GM19372 (cell line): ENCODE measurements around the gene TP53INP2.
"Not testable (repeated sequence)": the region's sequence is repeated elsewhere in the genome, so short reads cannot be mapped to it uniquely, and the experiment has no call there.

Source experiments
- ATAC-seq: cut with Tn5 transposase; IDR thresholded peaks from one replicate; pipeline ENCODE4 v1.9.1; 2021; ENCODE audit warnings: mild to moderate bottlenecking, low read depth, moderate library complexity; ENCODE audit not compliant: unreplicated experiment

TP53INP2 gene

DNA sequence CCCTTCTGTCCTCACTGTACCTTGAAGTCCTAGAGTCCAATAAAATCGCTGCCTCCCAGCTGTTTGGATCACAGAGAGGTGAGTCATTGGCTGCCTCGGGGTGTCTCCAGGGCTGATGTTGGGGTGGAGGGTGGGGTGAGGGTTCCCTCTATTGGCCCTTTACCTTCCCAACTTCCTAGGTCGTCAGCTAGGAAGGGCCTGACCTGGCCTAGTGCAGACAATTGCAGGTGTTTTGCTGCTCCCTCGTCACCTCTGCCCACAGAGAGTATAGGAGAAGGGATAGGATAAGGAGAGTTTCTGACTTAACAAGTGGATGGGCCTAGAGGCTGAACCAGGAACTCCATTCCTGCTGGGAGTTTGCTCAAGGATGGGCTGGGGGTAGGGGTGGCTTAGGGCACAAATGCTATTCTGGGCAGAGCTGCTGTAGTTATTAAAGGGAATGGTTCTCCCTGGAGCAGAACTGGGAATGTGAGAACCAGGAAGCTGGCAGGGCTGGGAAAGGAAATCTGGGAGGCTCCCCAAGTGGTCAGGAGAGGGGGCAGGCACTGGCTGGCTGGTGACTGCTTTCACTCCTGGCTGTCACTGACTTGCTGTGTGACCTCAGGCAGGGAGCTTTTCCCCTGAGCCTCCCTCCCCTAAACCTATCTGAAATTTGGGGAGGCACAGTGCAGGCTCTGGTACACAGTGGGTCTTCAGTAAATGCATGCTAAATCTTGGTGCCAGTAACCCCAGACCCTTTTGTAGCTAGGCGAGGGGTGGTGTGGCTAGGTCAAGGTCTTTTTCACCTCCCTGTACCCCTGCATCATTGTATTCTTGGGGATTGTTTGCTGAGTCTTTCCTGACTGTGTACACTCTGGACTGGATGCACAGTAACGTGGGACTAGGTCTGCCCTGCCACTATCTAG, 1.5 kb downstream of the TP53INP2 start:
- no peak for ATAC-seq

DNA sequence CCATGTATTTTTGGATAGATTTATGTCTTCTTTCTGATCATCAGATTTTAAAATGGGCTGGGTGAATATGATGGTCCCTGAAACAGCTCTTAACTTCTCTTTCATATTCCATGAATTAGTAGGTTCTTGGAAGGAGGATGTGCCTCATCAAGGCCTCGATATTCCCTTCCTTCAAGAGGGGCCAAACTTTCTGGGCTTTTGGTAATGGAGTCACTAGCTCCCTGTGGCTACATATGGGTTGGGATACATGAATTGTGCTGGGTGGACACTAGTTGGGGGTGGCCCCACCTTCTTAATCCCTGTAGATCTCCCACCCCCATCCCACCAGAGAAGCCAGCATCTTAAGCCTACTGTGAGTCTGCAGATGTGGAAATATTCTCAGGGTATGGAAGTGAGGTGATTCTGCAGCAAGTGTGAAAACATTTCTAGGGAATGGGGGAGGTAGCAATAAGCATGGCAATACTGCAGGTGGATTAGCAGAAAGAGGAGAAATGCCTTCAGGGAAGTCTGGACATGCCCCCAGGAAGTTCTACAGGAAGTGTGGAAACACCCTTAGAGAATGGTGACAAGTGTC, 2.2 kb downstream of the TP53INP2 start:
- ATAC-seq = no peak

DNA sequence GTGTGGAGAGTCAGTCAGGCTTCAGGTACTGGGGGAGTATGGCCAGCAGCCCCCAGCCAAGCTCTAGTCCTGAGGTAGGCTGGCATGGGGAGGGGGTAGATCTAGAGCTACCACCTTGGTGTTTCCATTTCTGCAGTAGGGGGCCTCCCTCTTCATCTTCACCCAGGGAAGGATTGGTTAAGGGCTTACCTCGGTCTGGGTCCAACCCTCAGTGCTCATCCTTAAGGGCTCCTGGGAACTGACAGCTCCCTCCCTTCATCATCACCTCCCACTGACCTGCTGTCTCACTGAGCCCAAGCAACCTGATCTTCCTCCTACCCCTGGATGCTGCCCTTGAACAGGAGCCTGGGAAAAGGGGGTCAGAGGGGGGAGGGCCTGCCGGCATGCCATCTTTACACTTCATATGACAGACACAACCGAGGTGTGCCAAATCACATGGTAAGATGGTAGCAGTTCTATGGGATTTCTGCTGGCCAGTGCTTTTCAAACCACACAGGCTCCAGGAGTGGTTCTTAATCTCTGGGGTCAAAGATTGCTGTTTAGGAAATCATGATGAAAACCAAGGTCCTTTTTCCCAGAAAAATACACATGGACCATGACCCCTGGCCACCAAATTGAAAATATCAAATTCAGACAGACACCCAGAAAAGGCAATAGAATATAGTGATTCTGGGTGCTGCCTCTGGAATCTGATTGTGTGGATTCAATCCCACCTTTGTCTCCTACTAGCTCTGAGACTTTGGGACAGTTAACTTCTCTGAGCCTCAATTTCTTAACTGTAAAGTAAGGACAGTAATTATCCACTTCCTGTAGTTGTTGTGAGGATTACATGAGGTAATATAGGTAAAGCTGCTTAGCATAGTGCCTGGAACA, 3.0 kb downstream of the TP53INP2 start:
- ATAC-seq = no peak

DNA sequence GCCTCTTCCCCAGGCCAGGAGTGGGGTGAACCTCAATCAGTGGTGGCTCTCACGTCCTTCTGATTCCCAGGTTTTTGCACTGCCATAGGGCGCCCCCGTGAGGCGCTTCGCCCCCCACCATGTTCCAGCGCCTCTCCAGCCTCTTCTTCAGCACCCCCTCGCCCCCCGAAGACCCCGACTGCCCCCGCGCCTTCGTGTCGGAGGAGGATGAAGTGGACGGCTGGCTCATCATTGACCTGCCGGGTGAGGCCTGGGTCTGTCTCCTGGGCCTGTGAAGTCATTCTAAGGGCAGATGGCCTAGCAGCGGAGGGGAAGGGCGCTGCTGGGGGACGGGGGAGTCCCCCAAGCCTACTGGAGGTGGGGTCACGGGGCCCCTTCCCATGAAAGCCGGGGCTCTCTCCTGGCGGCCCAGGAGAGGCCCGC, 4.5 kb downstream of the TP53INP2 start:
- peak; percentile 9 for ATAC-seq

DNA sequence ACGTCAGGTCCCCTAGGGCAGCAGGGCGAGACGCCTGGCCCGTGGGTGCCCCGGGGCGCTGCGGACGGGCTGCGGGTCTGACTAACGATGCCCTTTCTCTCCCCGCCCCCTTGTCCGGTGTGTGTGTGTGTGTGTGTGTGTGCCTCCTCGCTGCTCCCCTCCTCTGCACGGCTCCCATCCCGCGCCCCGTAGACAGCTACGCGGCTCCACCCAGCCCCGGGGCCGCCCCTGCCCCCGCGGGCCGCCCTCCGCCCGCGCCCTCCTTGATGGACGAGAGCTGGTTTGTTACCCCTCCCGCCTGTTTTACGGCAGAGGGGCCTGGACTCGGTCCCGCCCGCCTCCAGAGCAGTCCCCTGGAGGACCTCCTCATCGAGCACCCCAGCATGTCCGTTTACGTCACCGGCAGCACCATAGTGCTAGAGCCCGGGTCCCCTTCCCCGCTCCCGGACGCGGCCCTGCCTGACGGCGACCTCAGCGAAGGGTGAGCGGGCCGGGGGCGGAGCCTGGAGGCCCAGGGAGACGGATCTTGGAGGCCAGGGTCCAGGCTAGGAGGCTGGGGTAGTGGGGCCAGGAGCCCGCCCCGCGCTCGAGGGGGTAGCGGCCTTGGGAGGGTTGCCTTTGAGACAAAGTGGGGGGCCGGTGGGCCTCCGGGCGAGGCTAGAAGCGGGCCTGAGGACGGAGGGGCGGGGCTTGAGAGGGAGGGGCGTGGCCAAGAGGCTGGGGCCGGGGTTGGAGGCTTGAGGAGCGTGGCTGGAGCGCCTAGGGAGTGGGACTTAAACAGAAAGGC, 5.1 kb downstream of the TP53INP2 start:
- peak; percentile 51 for ATAC-seq

DNA sequence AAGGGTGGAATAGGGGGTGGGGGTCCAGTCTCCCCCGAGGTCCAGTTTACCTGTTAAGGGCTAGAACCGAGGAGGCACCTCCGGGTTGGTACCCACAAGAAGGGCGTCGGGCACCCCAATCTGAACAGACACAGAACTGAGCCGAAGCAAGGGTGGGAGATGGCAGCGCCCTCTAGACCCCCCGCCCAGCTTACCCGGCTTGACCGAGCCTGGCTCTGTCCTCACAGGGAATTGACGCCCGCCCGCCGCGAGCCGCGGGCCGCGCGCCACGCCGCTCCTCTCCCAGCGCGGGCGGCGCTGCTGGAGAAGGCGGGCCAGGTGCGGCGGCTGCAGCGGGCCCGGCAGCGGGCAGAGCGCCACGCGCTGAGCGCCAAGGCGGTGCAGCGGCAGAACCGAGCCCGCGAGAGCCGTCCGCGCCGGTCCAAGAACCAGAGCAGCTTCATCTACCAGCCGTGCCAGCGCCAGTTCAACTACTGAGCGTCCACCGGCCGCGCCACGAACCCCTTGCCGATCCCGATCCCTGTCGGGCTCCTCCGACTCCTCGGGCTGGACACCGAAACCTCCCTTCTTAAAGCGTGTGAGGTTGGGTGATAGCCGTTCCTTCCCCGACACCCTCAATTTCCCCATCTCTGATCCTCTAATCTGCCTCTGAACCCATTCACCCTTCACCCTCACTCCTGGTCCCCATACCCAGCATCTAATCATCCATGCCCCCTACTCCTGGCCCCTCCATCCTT, 5.9 kb downstream of the TP53INP2 start:
- peak; percentile 37 for ATAC-seq

DNA sequence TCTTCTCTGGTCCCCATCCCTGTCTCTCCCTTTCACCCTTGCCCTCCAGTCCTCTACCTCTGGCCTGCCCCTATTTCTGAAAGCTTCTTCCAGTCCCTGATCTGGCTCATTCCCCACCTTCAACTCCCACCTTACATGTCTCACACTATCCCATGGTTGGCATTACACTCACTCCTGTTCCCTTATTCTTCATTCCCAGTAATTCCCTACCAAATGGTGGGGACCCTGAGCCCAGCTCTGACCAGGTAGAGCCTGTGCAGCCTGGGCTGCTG, 6.4 kb downstream of the TP53INP2 start:
- ATAC-seq = no peak

DNA sequence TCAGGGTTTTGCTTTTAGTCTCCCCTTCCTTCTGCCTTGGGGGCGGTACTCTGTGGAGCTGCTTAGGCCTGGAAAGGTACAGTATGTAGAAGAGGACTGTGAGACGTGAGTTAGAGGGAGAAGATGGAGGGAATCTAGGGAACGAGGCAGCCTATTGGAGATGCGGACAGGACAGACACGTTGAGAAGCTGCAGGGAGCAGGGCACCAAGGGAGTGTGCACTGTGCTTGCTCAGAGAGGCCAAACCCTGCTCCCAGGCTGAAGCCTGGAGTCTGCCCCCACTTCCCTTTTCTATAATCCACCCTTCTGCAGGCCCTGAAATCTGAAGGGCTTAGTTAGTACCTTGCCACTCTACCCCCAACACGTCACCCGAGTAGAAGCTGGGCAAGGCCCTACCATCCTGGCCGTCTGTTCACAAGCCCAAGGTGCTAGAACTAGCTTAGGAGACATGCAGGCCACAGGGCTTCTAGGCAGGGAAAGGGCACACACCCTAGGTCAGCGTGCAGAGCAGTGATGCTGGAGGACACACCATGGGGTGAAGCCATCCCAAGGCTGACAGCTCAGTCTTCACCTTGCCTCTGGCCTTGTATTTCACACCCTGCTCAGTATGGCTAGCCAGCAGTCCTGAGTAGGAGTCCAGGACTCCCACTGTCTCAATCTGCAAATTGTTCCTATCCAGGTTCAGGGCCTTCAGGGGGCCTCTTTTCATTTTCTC, 6.9 kb downstream of the TP53INP2 start:
- ATAC-seq = no peak

DNA sequence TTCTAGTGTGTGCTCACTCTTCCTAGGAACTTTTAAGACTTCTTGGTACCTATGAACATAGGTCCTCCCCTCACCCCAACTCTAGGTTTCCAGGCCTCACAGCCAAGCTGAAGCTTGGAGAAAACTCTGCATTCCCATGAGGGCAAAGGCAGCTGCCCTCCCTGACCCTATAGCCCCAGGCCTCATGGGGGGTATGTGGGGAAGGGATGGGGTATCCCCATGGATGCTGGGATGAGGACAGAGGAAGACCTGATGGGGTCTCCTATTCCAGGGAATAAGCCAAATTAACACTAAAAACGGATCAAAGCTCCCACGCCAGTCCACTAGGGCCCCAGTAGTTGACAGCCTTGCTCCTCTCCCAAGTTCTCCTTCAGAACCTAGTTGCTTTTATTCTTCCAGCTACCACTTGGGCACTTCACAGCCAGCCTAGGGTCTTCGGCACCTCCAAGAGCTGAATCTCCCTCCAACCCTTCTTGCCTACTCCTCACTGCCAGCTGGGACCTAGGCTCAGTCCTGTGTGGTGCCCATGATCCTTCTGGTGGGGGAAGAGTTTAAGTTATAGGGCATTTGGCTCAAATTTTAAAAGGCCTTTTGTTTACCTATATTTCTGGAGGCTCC, 7.8 kb downstream of the TP53INP2 start:
- no peak for ATAC-seq

DNA sequence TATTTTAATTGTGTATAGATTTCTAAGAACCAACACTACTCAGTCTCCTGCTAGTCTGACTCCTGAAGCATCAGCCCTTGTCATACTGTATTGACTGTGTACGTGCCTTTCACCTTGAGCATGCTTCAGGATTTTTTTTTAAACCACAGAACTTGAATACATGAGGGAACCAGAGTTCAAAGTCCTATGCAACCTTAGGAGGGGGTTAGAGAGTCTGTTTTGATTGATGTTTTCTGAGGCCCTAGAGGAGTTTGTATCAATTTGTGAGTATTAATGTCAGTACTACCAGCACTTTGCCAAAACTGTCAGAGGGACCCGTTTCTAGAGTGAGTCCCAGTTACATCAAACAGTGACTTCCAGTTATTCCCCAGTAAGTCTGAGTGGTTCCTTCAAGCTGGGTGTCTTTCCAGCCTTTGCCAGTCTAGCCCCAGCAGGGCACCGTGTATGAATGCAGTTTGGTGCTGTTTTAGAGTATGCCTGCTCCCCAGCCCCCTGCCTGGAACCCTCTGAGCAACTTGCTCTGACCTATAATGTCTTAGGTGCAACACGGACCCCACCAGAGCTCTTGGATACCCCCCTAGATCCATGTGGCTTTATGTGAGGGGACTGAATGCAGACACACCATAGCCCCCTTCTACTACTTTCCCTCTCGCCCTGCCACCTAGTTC, 8.5 kb downstream of the TP53INP2 start:
- ATAC-seq = no peak

DNA sequence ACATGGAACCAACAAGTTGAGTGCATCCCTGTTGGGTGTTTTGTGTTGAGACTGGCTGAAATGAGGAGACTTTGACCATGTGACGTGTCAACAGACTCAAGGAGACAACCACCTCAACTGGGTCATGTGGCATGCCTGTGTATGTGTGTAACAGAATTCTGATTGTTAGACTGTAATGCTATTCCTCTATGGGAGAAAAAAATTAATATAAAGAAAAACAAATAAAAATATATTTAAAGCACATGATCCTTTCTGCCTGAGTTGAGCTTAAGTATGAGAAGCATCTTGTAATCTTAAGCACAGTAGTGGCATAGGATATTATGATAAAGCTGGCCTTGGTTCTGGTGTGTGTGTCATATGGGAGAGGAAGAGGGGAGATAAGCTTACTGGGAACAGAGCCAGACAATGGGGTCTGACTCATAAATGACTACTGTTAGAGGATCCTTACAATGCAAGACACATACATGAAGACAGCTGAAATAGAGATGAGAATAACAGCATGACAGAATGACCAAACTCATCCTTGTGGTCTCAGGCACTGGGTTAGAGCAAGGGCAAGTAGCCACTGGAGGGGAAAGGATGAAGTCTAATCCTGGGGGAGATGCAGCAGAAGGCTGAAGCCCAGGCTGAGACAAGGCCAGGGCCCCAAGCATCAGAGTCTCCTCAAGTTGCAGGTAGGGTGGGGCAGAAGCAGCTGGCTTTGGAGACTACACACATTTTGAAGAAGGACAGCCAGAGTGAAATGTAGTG, 9.2 kb downstream of the TP53INP2 start:
- ATAC-seq = no peak

DNA sequence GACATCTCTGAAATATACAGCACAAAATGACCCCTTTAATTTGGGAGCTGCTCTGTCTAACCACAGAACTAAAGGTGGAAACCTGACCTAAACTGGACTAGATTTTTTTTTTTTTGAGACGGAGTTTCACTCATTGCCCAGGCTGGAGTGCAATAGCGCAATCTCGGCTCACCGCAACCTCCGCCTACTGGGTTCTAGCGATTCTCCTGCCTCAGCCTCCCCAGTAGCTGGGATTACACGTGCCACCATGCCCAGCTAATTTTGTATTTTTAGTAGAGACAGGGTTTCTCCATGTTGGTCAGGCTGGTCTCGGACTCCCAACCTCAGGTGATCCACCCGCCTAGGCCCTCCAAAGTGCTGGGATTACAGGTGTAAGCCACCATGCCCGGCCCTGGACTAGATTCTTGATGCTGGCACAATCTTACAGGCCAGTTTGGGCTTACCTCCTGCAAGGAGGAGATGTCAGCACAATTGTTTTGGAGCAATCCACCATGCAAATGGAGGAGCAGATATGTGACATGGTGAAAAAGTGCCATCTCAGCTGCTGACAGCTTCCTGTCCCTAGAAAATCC, 9.9 kb downstream of the TP53INP2 start:
- not testable (repeated sequence) for ATAC-seq

DNA sequence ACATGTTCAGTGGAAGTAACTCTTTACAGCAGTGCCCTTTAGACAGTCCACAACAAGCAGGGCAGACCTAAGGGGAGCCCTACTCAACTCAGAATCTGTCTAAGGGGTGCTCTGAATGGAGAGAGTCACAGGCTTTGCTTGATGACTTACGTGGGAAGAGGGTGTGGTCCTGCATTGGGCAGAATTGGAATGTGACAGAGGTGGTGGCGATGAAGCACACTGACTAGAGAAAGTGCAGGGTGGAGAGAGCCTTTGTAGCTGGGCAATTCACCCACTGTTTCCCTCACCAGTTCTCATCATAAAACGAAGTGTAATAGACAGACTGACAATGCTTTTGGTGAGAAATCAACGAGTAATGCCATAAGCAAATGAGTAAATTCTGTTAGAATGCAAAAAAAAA, 11.2 kb downstream of the TP53INP2 start:
- ATAC-seq = no peak

DNA sequence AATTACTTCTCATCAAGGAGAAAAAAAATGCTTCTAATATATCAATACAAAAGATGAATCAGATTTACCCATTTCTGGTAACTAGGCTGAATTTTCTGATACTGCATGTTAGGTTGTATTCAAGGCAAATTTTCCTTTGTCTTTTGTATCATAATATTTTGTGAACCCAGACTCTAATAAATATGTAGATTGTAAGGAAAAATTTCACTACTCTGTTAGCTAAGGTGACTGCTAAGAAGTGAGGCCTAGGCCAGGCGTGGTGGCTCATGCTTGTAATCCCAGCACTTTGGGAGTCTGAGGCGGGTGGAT, 12.7 kb downstream of the TP53INP2 start:
- ATAC-seq = no peak

DNA sequence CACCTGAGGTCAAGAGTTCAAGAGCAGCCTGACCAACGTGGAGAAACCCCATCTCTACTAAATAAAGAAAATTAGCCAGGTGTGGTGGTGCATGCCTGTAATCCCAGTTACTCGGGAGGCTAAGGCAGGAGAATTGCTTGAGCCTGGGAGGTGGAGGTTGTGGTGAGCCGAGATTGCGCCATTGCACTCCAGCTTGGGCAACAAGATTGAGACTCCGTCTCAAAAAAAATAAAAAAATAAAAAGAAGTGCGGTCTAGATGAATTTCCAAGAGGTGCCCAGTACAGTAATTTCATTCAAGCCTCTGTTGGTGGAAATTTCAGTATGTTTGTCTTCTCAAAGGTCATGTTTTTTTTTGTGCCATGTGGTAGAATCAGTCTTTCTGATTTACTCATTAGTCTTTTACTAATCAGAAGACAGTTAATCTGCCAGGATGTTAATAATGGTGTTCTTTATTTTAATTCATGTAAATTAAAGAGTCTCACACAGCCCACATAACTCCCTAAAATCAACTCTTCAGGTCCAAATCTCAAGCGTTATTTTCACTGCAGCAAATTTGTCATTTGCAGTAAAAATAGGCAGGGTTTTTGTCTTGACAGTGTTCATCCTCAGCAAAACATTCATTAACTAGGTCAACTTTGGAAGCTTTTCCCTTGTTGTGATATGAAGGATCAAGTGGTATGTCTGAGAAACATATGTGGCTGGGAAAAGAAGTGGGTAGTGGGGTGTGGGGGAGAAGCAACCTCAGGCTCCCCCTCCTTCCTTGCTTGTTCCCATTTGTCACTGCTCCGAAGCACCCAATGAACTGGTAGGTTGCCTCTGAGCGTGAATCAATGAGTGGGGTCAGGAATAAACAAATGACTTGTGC, 13.3 kb downstream of the TP53INP2 start:
- ATAC-seq = no peak

DNA sequence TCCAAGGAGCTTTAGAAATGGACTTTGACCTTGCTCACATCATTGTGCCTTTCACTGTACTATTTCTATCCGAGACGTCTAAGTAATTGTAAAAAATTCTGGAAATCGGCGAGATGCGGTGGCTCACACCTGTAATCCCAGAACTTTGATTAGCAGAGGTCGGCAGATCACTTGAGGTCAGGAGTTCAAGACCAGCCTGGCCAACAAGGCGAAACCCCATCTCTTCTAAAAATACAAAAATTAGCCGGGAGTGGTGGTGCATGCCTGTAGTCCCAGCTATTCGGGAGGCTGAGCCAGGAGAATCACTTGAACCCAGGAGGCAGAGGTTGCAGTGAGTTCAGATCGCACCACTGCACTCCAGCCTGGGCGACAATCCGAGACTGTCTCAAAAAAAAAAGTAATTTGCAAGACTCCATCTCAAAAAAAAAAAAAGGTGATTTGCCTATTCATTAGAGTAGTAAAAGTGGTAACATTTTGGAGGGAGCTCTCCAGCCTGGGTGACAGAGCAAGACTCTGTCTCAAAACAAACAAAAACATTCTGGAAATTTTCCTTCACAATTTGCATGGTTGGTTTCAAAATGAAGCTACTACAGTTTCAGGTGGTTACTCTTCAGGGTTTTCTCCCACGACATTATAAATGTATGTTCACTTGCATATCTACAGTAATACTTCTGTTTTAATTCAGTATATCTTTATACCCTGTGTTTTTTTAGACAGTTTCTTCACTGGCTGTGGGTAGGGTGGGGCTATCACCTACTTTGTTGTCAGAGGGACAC, 15.3 kb downstream of the TP53INP2 start:
- peak; percentile 87 for ATAC-seq
